CD4-positive, alpha-beta T cell treated with Interleukin-12 subunit alpha and Interleukin-12 subunit beta, for 1 hour (primary cell): ENCODE results near the gene MRPL21.

Source experiments
- DNase-seq: peaks from one replicate; pipeline ENCODE4 v3.0.0-alpha.2; 2020

MRPL21 gene

DNA sequence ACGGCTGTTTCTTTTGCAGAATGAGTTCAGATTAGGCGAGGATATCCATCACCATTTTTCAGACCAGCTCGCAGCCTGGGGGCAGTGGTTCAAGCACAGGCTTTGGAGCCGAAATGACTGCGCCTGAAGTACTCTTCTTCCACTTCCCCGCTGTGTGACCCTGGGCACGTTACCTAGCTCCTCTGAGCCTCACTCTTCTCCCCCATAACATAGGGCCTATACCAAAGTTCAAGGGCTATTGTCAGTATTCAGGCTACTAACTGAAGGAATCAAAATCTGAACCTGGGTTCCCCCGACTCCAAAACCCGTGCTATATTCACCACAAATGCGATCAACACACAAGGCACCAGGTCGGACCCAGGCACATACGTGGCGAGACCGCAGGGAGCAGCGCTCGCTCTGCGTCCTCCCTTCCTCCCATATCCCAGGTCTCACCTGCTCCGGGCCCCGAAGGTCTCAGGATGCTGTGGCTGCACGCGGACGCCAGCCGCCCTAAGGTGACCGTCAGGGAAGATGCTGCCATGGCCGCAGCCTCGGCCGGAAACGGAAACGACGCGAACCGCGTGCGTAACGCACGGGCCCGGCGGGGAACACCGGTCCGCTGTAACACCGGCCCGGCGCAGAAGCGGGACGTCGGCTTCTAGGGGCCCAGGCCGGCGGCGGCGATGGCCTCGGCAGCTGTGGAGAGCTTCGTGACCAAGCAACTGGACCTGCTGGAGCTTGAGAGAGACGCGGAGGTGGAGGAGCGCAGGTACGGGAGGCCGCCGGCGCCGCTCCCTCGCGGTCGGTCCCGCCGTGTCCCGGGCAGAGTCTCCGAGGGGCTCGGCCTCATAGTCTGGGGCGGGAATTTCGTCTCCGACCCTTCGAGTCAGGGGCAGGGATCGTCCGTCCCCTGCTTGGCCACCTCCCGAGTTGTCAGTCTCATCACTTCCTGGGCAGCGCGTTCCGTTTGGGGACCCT lies at the start of gene MRPL21, which contains the start of gene IGHMBP2:
Gene MRPL21 (minus strand): TSS at position 545 of the 960 bp plus-strand sequence. CDS start 22 bp downstream, at position 523.
Gene IGHMBP2 (plus strand): TSS at position 604 of the 960 bp plus-strand sequence. CDS start 62 bp downstream, at position 666.
- peak; percentile 85 for DNase-seq

DNA sequence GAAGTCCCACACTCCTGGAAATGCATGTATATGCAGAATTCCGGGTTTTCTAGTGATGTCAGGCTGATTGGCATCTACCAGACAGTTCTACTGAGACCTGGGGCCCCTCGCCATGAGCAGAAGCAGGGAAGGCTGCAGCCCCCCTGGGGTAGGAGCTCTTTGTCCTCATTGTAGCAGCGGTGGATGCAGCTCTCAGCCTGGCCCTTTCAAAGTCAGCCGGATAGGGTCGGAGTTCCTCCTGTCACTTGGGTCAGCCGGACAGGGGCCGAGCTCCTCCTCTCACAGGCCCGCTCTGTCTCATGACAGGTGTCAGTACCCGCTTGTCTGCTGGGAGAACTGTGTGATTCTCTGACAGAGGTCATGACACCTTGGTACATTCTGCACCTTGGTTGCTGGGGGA lies 47.1 kb upstream of the MRPL21 start:
- DNase-seq = no peak

DNA sequence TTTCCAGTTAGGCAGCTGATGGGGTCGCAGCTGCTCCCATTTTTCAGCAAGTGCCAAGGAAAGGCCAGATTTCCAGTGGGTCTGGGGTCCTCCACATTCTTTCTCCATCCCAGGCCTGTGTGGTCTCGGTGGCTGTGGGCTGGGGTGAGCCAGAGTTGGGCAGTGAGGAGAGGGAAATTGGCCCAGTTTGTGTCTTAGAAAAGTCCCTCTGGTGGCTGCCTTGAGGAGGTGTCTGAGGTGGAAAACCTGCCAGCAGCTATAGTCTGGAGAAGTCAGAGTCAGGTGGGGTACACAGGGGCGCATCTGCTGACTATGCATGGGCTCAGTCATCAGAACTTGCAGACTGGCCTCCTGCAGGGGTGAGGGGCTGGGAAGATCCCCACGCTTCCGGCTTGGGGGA lies 46.6 kb upstream of the MRPL21 start:
- DNase-seq = no peak

DNA sequence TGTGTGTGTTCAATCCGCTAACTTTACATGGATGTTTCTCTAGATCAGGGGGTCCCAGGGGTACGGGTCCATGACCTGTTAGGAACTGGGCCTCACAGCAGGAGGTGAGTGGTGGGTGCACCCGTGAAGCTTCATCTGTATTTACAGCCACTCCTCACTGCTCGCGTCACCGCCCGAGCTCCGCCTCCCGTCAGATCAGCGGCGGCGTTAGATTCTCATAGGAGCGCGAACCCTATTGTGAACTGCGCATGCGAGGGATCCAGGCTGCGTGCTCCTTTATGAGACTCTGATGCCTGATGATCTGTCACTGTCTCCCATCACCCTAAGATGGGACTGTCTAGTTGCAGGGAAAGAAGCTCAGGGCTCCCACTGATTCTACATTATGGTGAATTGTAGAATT lies 45.3 kb upstream of the MRPL21 start:
- no peak for DNase-seq

DNA sequence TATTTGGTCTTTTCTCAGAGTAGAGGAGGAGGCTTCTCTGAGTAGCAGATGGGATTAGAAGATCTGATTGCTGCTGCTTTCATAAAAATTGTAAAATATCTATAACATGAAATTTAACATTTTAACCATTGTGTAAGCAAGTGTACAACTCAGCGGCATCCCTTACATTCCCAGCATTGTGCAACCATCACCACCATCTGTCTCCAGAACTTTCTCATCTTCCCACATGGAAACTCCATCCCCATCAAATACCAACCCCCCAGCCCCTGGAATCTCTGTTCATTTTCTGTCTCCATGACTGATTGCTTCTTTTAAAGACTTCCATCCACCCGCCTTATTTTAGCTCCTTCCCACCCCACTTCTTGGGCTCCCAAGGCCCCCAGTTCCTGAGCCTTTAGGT lies 44.9 kb upstream of the MRPL21 start:
- no peak for DNase-seq

DNA sequence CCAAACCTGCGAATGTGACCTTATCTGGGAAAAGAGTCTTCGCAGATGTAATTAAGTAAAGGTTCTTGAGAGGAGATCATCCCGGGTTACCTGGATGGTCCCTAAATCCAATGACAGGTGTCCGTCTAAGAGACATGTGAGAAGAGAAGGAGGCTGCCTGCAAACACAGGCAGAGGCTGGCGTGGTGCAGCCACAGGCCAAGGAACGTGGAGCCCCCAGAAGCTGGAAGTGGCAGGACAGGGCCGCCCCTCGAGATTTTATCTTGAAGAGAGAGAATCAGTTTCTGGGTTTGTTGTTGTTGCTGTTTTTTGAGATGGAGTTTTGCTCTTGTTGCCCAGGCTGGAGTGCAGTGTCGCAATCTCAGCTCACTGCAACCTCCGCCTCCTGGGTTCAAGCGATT lies 43.5 kb upstream of the MRPL21 start:
- no peak for DNase-seq

DNA sequence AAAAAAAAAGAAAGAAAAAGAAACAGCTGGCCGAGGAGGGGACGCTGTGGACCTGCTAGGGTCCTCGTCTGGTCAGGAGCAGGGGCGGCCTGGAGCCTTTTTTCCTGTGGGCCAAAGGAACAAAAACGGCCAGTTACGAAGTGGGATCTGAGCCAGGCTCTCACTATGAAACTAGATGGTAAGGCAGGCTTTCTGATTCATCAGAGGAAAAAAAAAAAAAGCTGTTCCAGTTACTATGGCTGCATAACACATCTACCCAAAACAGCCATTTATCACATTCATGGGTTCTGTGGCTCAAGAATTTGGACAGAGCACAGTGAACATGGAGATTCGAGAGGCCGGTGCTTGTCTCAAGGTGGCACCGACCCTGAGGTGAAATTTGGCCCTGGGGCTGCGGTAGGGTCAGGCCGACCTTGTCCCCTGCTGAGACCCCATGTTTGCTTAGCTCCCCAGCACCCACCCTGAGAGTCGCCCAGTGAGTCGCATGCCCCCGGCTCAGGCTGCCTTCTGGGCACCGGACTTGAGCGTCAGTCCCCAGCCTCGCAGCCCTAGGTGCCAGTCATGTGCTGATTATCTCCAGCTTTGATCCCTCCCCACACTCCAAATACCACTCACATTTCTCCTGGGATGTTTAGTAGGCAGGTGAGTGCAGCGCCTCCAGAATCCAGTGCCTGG lies 42.9 kb upstream of the MRPL21 start:
- no peak for DNase-seq

DNA sequence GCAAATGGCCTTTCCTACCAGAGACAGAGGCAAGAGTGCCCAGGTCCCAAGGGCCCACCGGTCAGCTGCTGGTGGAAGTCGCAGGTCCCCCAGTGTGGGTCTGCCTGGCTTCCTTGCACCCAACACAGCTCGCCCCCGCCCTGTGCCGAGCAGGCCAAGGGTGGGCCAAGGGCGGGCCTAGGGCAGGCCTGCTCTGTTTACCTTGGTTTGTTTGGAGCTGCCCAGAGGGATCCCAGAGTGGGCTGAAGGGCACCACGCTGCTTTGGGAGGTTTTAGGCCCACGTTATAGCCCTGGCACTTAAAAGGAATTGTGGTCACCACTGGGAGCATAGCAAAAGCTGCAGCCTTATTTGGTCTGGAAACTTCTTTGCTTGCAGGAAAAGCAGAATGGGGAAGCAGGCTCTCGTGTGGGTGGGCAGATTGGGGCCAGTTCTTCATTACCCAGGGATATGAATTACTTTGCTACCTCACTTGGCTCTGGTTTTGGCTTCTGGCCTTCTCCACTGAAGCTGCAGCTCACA lies 39.2 kb upstream of the MRPL21 start:
- no peak for DNase-seq

DNA sequence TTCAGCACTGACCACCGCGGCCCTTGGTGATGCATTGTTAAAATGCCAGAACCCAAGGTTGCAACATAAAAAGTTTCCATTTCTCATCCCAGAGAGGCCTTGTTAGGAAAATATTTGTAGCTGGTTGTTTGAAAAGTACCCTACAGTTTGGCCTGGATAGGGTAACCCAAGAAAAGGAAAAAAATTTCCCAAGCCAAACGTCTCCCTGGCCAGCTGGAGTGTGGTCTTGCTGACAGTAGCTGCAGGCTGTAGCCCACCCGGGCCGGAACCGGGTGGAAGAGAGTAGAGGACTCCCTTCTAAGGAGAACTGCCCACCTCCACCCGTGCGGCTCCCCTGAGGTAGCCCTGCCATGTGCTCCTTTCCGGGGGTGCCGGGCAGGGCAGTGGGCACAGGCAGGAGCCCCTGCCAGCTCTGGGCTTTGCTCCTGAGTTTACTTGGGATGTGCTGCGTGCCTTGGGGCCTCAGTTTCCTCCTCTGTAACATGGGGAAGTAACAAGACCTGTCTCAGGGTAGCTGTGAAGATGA lies 38.5 kb upstream of the MRPL21 start:
- no peak for DNase-seq

DNA sequence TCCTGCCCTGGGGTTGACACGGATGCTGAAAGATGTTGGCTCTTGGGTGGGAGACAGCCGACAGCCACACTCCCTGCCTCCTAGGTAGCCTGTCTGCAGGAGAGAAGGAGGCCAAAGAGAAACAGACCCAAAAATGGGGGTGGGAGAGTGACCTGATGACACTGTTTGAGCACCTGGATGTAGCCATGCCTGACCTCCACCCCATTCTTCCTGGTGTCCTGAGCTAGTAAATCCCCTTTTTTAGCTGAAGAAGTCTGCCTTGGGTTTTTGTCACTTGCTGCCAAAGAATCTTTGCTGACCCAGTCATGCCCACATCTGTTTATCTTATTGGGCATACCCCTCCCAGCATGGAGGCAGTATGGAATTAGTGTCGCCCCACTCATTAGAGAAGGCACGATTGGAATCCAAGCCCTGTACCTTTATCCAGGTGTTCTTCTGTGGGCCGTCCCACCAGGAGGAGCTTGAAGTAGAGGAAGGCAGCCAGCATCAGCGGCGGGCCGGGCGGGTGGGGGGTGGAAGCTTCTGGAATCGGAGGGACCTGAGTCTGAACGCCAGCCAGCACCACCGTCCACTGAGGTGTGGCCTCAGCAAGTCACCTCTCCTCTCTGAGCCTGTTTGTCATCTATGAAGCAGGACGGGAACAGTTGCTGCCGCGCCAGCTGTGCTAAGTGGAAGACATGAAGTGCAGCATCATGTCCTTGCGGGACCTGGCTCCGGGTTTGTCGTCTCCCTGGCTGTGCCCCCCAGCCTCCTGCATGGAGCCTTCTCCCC lies 37.9 kb upstream of the MRPL21 start:
- no peak for DNase-seq

DNA sequence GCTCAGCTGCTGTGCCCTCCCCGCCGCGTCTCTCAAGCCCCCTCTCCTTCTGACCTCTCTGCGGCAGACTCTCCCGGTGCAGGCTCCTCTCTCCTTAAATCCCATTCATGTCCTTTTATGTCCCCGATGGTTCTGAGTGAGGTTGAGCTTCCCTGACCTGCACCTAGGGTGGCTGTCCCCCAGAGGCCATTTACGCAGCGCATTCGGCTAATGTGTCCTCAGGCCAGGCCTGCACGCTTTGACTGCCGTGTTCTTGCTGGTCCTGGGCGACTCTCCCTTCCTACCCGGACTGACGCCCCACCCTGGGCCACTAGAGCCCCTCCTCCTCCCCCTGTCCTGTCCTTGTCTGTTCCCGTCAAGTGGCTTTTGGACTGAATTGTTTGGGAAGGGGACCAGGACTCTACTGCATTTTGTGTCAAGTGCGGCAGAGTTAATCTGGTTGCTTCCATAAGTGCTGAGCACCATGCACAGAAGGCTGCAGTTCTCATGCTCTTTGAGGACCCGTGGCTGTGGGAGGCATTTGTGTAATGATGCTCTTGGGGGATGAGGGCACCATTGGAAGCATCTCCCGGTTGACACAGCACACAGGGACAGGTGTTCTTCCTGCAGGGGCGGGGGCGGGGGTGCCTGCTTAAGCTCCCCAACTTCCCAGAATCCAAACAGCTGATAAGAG lies 37.2 kb upstream of the MRPL21 start:
- DNase-seq = no peak

DNA sequence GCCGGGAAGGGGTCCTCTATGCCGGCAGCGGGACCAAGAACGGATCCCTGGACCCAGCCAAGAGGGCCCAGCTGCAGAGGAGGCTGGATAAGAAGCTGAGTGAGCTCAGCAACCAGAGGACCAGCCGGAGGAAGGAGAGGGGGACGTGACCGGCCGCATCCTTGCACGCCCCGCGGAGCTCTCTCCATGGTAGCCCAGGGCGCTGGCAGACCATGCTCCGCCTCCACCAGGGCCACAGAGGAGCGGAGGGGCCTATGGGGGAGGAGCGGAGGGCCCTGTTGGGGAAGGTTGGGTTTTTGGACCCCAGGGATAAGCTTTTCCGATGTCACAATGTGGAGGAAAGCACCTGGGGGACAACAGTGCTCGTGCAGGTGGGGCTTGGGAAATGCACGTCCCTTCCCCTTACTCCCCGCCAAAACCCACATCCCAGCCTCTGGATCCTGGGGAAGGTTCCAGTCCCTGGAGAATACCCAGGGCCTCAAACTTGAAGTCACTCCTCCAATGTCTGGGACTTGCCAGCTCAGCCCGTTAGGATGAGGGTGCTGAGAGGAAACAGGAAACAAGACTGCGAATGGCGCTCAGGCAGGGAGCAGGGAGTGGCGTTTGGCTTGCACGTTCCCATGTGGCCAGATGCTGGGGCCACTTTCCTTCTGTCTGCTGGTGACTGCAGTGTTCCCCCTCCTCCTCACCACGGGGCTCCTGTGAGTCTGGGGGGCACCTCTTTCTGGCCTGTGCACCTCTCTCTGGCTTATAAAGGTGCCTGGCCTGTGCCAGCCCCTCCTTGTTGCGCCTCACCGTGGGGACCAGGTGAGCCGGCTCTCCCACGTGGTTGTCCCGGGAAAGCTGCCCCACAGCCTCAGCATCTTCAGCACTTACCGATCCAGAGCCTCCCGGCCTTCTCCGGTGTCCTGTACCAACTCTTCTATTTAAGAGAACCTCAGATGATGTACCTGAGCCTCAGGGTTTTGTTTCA lies 36.2 kb upstream of the MRPL21 start:
- no peak for DNase-seq

DNA sequence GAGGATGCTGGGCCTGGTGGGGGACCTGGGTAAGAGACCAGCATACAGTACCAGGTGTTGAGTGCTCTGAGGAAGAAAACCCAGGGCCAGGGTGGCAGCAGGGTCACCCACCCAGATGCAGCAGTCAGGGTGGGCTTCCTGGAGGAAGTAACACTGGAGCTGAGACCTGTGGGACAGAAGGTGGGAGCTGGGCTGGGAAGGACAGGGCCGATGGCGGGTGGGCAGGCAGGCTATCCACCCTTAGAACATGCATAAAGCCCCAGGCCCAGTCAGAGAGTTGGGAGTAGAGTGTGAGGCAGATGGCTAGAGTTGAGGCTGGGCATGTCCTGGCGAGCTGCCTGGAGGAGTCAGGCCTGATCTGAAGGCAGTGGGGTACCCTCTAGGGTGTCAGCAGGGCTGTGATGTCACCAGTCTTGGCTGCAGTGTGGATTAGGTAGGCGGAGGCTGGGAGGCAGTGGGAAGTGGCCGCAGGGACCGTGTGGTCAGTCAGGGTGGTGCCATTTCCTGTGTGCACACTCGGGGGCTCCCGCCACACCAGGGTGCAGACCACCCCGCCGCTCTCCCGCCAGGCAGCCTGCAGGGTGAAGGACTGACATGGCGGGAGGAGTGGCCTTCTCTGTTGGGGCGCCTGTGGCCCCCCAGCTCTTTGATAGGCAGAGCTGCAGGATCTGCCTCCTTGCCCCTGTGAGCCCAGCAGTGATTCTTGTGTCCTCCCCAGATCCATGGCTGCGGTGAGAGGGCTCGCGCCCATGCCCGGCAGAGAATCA lies 35.4 kb upstream of the MRPL21 start:
- DNase-seq = no peak

DNA sequence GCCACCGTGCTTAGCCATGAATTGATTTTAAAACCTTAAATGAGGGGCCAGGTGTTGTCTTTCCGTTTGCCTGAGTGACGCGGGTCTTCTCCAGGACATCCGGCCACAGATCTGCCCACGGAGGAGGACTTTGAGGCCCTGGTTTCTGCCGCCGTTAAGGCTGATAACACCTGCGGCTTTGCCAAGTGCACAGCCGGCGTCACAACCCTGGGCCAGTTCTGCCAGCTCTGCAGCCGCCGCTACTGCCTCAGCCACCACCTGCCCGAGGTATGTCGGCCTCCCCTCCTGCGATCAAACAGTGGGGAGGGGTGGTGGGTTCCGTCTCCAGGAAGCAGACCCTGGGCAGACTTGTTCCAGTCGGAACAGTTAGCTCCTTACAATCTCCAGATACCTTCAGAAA lies 34.5 kb upstream of the MRPL21 start:
- no peak for DNase-seq

DNA sequence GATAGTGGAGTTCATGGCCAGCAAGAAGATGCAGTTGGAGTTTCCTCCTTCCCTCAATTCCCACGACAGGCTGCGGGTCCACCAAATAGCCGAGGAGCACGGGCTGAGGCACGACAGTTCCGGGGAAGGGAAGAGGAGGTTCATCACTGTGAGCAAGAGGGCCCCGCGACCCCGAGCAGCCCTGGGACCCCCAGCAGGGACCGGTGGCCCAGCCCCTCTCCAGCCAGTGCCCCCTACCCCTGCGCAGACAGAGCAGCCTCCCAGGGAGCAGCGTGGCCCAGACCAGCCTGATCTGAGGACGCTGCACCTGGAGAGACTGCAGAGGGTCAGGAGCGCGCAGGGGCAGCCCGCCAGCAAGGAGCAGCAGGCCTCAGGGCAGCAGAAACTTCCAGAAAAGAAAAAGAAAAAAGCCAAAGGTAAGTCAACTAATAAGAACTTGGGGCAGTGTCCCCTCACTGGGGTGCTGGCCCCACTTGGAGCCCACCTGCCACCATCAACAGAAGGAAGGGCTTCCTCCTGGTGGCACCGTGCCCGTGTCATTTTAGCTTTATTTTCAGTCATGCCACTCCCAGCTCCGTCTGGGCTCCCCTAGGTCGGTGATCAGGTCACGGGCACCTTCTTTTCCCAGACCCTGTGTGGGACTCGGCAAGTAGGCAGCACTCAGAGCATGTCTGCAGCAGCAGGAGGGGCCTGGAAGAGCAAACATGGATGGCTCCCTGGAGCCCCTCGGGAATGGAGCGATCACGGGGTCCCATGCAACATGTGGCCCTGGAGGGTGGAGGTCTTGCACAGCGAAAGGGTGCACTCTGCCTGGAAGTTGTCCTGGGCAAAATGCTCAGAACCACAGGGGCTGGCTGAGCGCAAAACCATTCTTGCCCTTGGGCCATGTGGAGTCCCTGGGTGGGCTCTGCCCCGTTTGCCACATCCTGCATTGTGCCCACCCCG lies 33.3 kb upstream of the MRPL21 start:
- DNase-seq = no peak

DNA sequence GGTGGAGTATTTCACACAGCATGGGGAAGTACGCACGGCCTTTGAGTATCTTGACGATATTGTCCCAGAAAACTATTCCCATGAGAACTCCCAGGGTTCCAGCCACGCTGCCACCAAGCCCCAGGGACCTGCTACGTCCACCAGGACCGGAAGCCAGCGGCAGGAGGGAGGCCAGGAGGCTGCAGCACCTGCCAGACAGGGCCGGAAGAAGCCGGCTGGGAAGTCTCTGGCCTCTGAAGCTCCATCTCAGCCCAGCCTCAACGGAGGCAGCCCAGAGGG lies 32.7 kb upstream of the MRPL21 start:
- no peak for DNase-seq

DNA sequence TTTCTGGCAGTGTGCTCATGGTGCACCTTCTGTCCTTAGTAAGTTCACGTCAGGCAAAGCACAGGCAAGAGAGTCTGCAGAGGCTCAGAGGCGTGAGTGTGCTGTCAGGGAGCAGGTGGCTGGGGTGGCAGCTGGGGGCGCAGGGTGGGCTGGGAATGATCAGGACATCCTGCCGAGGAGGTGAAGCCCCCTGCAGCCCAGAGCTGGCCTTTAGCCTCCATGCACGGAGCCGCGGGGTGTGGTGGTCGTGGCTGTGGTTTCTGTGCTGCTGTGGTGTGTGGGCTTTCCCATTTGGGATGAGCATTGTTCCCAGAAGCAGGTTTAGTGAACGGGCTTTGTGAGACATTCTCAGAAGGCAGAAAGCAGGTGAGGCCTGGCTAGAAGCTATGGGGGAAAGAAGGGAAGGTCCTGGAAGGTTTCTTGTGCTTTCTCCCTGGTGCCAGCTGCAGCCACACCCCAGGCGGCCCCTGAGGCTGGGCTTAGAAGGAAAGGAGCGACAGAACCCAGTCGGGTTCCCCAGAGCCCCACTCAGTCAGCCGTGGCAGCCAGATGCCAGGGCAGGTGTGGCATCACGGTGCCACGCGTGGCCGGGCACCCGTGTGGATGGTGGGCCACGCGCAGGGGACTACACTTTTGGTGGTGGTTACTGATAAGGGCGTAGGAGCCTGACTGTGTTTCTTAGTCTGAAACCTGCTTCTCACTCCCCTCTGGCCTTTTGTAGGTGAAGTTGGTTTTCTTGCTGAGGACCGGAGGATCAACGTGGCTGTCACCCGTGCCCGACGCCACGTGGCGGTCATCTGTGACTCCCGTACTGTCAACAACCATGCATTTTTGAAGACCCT lies 32.1 kb upstream of the MRPL21 start:
- DNase-seq = no peak

DNA sequence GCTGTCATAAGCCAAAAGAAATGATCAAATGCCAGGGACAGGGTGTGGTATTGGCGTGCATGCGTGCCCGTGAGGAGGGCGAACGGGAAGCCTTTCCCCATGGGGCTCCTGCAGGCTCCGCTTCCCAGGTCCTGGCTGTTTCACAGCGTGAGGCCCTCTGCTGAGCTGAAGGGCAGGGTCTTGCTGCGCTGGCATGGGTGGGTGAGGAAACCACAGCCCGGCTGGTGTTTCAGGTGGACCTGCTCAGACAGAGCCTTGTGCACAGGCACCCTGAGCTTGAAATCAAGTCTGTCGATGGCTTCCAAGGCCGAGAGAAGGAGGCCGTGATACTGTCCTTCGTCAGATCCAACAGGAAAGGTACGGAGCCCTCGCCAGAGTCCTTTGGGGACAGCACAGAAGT lies 31.4 kb upstream of the MRPL21 start:
- no peak for DNase-seq
